HepG2 (cell line): ENCODE measurements around the gene TSKU. TPM values are rescaled to one million over a fixed set of nuclear protein-coding genes. Genes with fewer than 3 reads are reported as not detected.

Source experiments
- ATAC-seq: fragments of 200-7000 bp; cut with Tn5 transposase; 3 replicates; pipeline ENCODE4 v1.9.1; 2020; ENCODE audit warnings: mild to moderate bottlenecking, moderate library complexity
- BruUV-seq: library from RNA; stranded (reverse); fragments of 400-500 nt; replicated peaks from 2 replicates; lab custom pipeline; 2021; lab: Mats Ljungman, UMichigan
- CTCF ChIA-PET: fragments of 300-600 bp; formaldehyde crosslinking; extraction: SDS; loops from one replicate; lab custom pipeline; 2021; ENCODE audit warnings: low total read pairs, inconsistent platforms, low intra/inter-chr PET ratio; lab: Yijun Ruan, JAX
- POLR2A ChIA-PET: fragments of 350-600 bp; sonication (Branson Sonifier 250); formaldehyde crosslinking; loops from one replicate; lab custom pipeline; 2020; ENCODE audit warnings: antibody characterized with exemption, inconsistent platforms; lab: Yijun Ruan, JAX
- DNase-seq: peaks from one replicate; pipeline ENCODE4 v3.0.0-alpha.2; 2015; ENCODE audit warnings: low spot score
- FAIRE-seq: peaks from 3 replicates; lab custom pipeline; 2011; peaks lifted over from hg19 to GRCh38; lab: Jason Lieb, UNC
- H2AFZ ChIP-seq: one replicate; pipeline ENCODE4 v1.6.1; 2011; ENCODE audit warnings: low read length, inconsistent platforms
- H3K27ac ChIP-seq: fragments of 300-600 bp; 3 replicates; pipeline ENCODE4 v1.8.0; 2011; ENCODE audit warnings: mixed run types, mild to moderate bottlenecking, mixed read lengths, low read length, inconsistent platforms; ENCODE audit not compliant: insufficient read depth; ENCODE audit errors: extremely low read length
- H3K27me3 ChIP-seq, 2 experiments: fragments of 200-600 bp in 1 of 2; 2 replicates in 1 of 2; 3 replicates in 1 of 2; pipeline versions ENCODE4 v1.6.0 to v1.8.0; 2011; ENCODE audit warnings: low read length in 2 of 2, mild to moderate bottlenecking in 2 of 2, moderate library complexity in 2 of 2, inconsistent platforms in 1 of 2; ENCODE audit not compliant: insufficient read depth in 2 of 2, control insufficient read depth in 1 of 2
- H3K36me3 ChIP-seq, 2 experiments: fragments of 200-600 bp in 1 of 2; replicated peaks in 1 of 2; 2 replicates in 1 of 2; 3 replicates in 1 of 2; pipeline versions ENCODE4 v1.5.1 to v1.8.0; 2011; ENCODE audit warnings: low read length in 2 of 2, inconsistent platforms in 1 of 2; ENCODE audit not compliant: insufficient read depth in 2 of 2, control insufficient read depth in 1 of 2
- H3K4me1 ChIP-seq: 2 replicates; pipeline ENCODE4 v1.5.1; 2012; ENCODE audit warnings: low read length, inconsistent platforms; ENCODE audit not compliant: insufficient read depth
- H3K4me2 ChIP-seq: 2 replicates; pipeline ENCODE4 v1.6.0; 2011; ENCODE audit warnings: low read depth, low read length, inconsistent platforms
- H3K4me3 ChIP-seq, 3 experiments: fragments of 200-600 bp in 1 of 3; sonication (generic), shearing (Covaris generic) in 1 of 3; replicated peaks in 1 of 3; 2 replicates each; pipeline ENCODE4 v1.5.1; 2011 to 2016; ENCODE audit warnings: low read length in 3 of 3, inconsistent platforms in 2 of 3, low read depth in 2 of 3, mild to moderate bottlenecking in 2 of 3, control low read depth in 1 of 3, mixed read lengths in 1 of 3; ENCODE audit not compliant: insufficient read depth in 1 of 3
- H3K79me2 ChIP-seq: one replicate; pipeline ENCODE4 v1.6.1; 2011; ENCODE audit warnings: low read length, inconsistent platforms; ENCODE audit not compliant: insufficient read depth
- H3K9ac ChIP-seq: 2 replicates; pipeline ENCODE4 v1.6.0; 2011; ENCODE audit warnings: mild to moderate bottlenecking, low read depth, low read length, inconsistent platforms; ENCODE audit not compliant: insufficient read depth
- H3K9me3 ChIP-seq: 2 replicates; pipeline ENCODE4 v1.5.1; 2012; ENCODE audit warnings: mild to moderate bottlenecking, low read length
- H4K20me1 ChIP-seq: 2 replicates; pipeline ENCODE4 v1.6.0; 2011; ENCODE audit warnings: inconsistent platforms, mild to moderate bottlenecking, low read length, moderate library complexity; ENCODE audit not compliant: insufficient read depth
- NCOA2 ChIP-seq: sonication (generic); formaldehyde crosslinking; IDR thresholded peaks from 2 replicates; pipeline ENCODE4 v1.8.0; 2022; ENCODE audit warnings: inconsistent platforms
- NFATC3 ChIP-seq: sonication (generic); formaldehyde crosslinking; IDR thresholded peaks from 2 replicates; pipeline ENCODE4 v1.5.1; 2020; ENCODE audit warnings: mild to moderate bottlenecking, missing genetic modification reagents
- SMC3 ChIP-seq: IDR thresholded peaks from 2 replicates; pipeline ENCODE4 v1.6.1; 2011; ENCODE audit warnings: low read length, improper control_type of control experiment
- STAG1 ChIP-seq: sonication (generic); formaldehyde crosslinking; IDR thresholded peaks from 2 replicates; pipeline ENCODE4 v1.4.0; 2020; ENCODE audit warnings: missing genetic modification reagents
- ZMAT3 ChIP-seq: sonication (generic); formaldehyde crosslinking; conservative IDR thresholded peaks from 2 replicates; pipeline ENCODE4 v1.7.0; 2021; ENCODE audit warnings: missing genetic modification reagents
- ZNF292 ChIP-seq: sonication (generic); formaldehyde crosslinking; IDR thresholded peaks from 2 replicates; pipeline ENCODE4 v1.8.1; 2022; ENCODE audit warnings: mild to moderate bottlenecking, low read depth, missing genetic modification reagents, borderline replicate concordance
- ZNF646 ChIP-seq: sonication (generic); formaldehyde crosslinking; IDR thresholded peaks from 2 replicates; pipeline ENCODE4 v1.9.0; 2021; ENCODE audit warnings: mild to moderate bottlenecking, missing genetic modification reagents
- WGBS: methylation state at CpG from one replicate; pipeline ENCODE4 v1.1.6; 2017; ENCODE audit warnings: low lambda C conversion rate; 5-methylcytosine and 5-hydroxymethylcytosine counted together
- in situ Hi-C: cut with HindIII; loops from 2 replicates; pipeline ENCODE4 v1.10.0; 2017; ENCODE audit warnings: low pct_unique_long_range_greater_than_20kb; ENCODE audit not compliant: extremely low pct_ligation_motif_present
- intact Hi-C: fragments of 100-400 bp; cut with micrococcal nuclease; formaldehyde crosslinking; loops from one replicate; pipeline ENCODE4 v1.10.0; 2022; ENCODE audit not compliant: unreplicated experiment
- polyA plus RNA-seq, 8 experiments: library from polyadenylated mRNA; depleted of rRNA in 3 of 8; stranded (reverse) in 7 of 8; unstranded in 1 of 8; fragments of >200 nt; fragmentation: Illumina TruSeq in 4 of 8; extraction: Trizol in 4 of 8; gene quantifications; 2 replicates each; pipeline versions ENCODE4 v1.2.1 to v1.2.3, GENCODE V29; 2011 to 2016; ENCODE audit warnings: low read depth in 4 of 8, missing spikeins in 1 of 8, mixed read lengths in 1 of 8; ENCODE audit not compliant: insufficient read depth in 1 of 8
- total RNA-seq, 5 experiments: library from RNA; depleted of rRNA; stranded (reverse); fragments of >200 nt; fragmentation: Illumina TruSeq; extraction: Trizol; gene quantifications; 2 replicates each; pipeline ENCODE4 v1.2.3, GENCODE V29; 2016; ENCODE audit warnings: low read depth in 1 of 5
- TF ChIP-seq, protein P1 (sequence below): sonication (generic); formaldehyde crosslinking; IDR thresholded peaks from 2 replicates; pipeline ENCODE4 v1.5.0; 2020; ENCODE audit warnings: mild to moderate bottlenecking, missing genetic modification reagents, moderate library complexity

TSKU gene
- total and polyA plus RNA-seq, 2 of the 13 experiments (the other 11 are each of a cell fraction or from before 2014, with no cell fraction given): 20.3 to 21.4 TPM

GRCh38 chr11:76810151-76810853 is 27.1 kb downstream of the TSKU start:
- in situ Hi-C loops (no loop called here), intact Hi-C loops (loop anchor here (1.0 kb wide), 1 partner anchor 109 kb away; no protein-coding TSS in a partner anchor)
- no peak for FAIRE-seq
- Histone ChIP-seq H2AFZ (no peak overlapping the region), H3K27me3 (peaks cover 6 to 19% of the 10 kb centered on the region in 2 experiments; a peak in 4 of 5 replicates), H3K9me3 (peaks cover 13% of the 10 kb centered on the region), H3K4me3 (no peak overlapping the region), H3K9ac (no peak overlapping the region), H3K27ac (no peak overlapping the region), H3K79me2 (no peaks in the 10 kb centered on the region), H3K36me3 (no peaks in the 10 kb centered on the region), H3K4me1 (peaks cover 9% of the 10 kb centered on the region; the same call in 1 of the 2 replicates), H4K20me1 (no peaks in the 10 kb centered on the region), H3K4me2 (no peak overlapping the region)
- 46% methylated on average over 10 of the region's 11 CpGs for WGBS
- CTCF ChIA-PET: interaction anchor here (0.6 to 1.6 kb wide), 3 partner anchors 109 to 281 kb away, joined by 3 to 13 read pairs (median 3); no protein-coding TSS in a partner anchor
- POLR2A ChIA-PET: no interaction called here
- no TSS peak for BruUV-seq
- ATAC-seq: peak; percentile 24; the same call in 2 of the 3 replicates
- TF ChIP-seq NFATC3 (CRISPR knock-in tag) (no peak), ZNF292 (CRISPR knock-in tag) (no peak), STAG1 (CRISPR knock-in tag) (peak; percentile 52), NCOA2 (CRISPR knock-in tag) (no peak), SMC3 (peak; percentile 28; the same call in 1 of the 2 replicates), ZMAT3 (CRISPR knock-in tag) (no peak), ZNF646 (CRISPR knock-in tag) (no peak)
- TF ChIP-seq, protein P1, sequence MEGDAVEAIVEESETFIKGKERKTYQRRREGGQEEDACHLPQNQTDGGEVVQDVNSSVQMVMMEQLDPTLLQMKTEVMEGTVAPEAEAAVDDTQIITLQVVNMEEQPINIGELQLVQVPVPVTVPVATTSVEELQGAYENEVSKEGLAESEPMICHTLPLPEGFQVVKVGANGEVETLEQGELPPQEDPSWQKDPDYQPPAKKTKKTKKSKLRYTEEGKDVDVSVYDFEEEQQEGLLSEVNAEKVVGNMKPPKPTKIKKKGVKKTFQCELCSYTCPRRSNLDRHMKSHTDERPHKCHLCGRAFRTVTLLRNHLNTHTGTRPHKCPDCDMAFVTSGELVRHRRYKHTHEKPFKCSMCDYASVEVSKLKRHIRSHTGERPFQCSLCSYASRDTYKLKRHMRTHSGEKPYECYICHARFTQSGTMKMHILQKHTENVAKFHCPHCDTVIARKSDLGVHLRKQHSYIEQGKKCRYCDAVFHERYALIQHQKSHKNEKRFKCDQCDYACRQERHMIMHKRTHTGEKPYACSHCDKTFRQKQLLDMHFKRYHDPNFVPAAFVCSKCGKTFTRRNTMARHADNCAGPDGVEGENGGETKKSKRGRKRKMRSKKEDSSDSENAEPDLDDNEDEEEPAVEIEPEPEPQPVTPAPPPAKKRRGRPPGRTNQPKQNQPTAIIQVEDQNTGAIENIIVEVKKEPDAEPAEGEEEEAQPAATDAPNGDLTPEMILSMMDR (CRISPR knock-in tag): peak; percentile 54
- no peak for DNase-seq
